22Rv1 (cell line): Measurements from ENCODE around the gene OCIAD2.

ENCODE experiments used
- CTCF ChIP-seq: fragments of 450-650 bp; IDR thresholded peaks from 2 replicates; pipeline ENCODE4 v1.5.1; 2017; ENCODE audit warnings: mild to moderate bottlenecking
- ZFX ChIP-seq: fragments of 450-650 bp; IDR thresholded peaks from 2 replicates; pipeline ENCODE4 v1.6.1; 2017; ENCODE audit warnings: antibody characterized with exemption, borderline replicate concordance

DNA sequence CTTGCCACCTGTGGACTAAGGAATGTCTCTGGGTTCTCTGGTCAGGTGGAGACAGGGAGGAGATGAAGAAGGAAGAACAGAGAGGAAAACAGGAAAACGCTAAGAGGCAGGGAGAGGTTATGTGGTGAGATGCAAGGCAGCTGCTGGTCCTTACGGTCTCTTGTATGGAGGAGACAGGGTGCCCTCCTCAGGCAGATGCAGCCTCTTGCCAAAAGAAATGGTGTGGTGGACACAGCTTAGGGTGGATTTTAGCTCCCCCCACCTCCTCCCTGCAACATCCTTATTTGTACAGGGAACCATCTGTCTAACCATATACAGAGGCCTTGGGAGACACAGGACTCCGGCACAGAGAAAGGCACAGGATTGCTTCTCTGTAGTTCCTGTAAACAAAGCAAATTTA lies 9.7 kb downstream of the OCIAD2 start:
- TF ChIP-seq CTCF: no peak
- TF ChIP-seq ZFX: no peak
